ENCODE data around the gene IQGAP2. TPM values are rescaled to one million over a fixed set of nuclear protein-coding genes. Genes with fewer than 3 reads are reported as not detected.

The IQGAP2 gene
- polyA plus RNA-seq, 1 donor (not counting 4 experiments of a cell fraction or from before 2014, with no cell fraction given), result 0.14 TPM

GRCh38 chr5:76443066-76443800 is 40.1 kb downstream of the IQGAP2 start:
- no peaks in the 10 kb centered on the region for H4K20me1 ChIP-seq (ENCODE audit: control insufficient read depth, extremely low read depth, insufficient read depth, low read length)
- no peaks in the 10 kb centered on the region for H3K36me3 ChIP-seq (ENCODE audit: control insufficient read depth in 2 of 2, extremely low read depth in 1 of 2, insufficient read depth in 2 of 2, low read length in 2 of 2)
- FAIRE-seq (no peak), DNase-seq (ENCODE audit: low read depth, low spot score) (no peak)
- H3K9ac ChIP-seq (ENCODE audit: control insufficient read depth, extremely low read depth, insufficient read depth, low read length), result no peak overlapping the region
- no peak overlapping the region for H3K4me2 ChIP-seq (ENCODE audit: control insufficient read depth, extremely low read depth, insufficient read depth, low read depth, low read length)
- peaks cover 1% of the 10 kb centered on the region for H3K27me3 ChIP-seq (ENCODE audit: control insufficient read depth, extremely low read depth, insufficient read depth, low read length)
- dilution Hi-C loops (cut with MboI; ENCODE audit: extremely low pct_ligation_motif_present, low sequenced_read_pairs), result no loop called here
- H3K27ac ChIP-seq (ENCODE audit: control insufficient read depth, insufficient read depth, low read length), result no peak overlapping the region
- no peaks in the 10 kb centered on the region for H3K79me2 ChIP-seq (ENCODE audit: control insufficient read depth, insufficient read depth, low read length)
- no peaks in the 10 kb centered on the region for H3K9me1 ChIP-seq (ENCODE audit: control insufficient read depth, extremely low read depth, insufficient read depth, low read length)
- H3K4me3 ChIP-seq (ENCODE audit: control insufficient read depth in 2 of 3, extremely low read depth in 1 of 3, insufficient read depth in 2 of 3, low read depth in 1 of 3, low read length in 3 of 3), result no peak overlapping the region
- TF ChIP-seq CTCF (optimal IDR thresholded peaks at IDR 0.05 in 1 of 3, IDR thresholded peaks at IDR 0.05 in 1 of 3, conservative IDR thresholded peaks at IDR 0.05 in 1 of 3; ENCODE audit: extremely low read depth in 1 of 3, insufficient read depth in 2 of 3, low read length in 3 of 3), result no peak
- no peak for TF ChIP-seq EZH2 (IDR thresholded peaks at IDR 0.05; ENCODE audit: low read length)
- H3K9me3 ChIP-seq (ENCODE audit: control insufficient read depth, low read depth, low read length), result no peaks in the 10 kb centered on the region
- no peaks in the 10 kb centered on the region for H3K4me1 ChIP-seq (ENCODE audit: control insufficient read depth, extremely low read depth, insufficient read depth, low read length)
- no peak overlapping the region for H2AFZ ChIP-seq (ENCODE audit: control insufficient read depth, low read length)

DNA sequence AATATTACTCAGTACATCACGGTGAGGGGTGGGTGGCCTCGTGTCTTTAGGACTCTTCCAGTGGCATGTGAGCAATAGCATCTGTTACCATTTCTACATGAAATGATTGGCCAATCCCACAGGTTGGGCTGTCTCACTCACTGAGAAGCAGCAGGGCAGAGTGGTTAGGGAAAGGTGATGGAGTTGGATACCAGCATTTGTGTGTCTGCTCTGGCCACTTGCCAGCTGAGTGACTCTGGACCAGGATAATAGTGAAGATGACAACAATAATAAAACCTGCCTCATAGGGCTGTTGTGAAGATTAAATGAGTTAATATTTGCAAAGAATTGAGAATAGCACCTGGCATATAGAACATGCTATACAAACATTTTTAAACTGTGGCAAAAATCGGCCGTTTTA is 42.0 kb downstream of the IQGAP2 start:
- dilution Hi-C loops (cut with MboI; ENCODE audit: extremely low pct_ligation_motif_present, low sequenced_read_pairs), result no loop called here
- H3K4me2 ChIP-seq (ENCODE audit: control insufficient read depth, extremely low read depth, insufficient read depth, low read depth, low read length), result no peak overlapping the region
- no peak overlapping the region for H3K27ac ChIP-seq (ENCODE audit: control insufficient read depth, insufficient read depth, low read length)
- no peak for FAIRE-seq
- H3K79me2 ChIP-seq (ENCODE audit: control insufficient read depth, insufficient read depth, low read length), result no peaks in the 10 kb centered on the region
- no peak overlapping the region for H2AFZ ChIP-seq (ENCODE audit: control insufficient read depth, low read length)
- TF ChIP-seq EZH2 (IDR thresholded peaks at IDR 0.05; ENCODE audit: low read length), result no peak
- no peak for TF ChIP-seq CTCF (optimal IDR thresholded peaks at IDR 0.05 in 1 of 3, IDR thresholded peaks at IDR 0.05 in 1 of 3, conservative IDR thresholded peaks at IDR 0.05 in 1 of 3; ENCODE audit: extremely low read depth in 1 of 3, insufficient read depth in 2 of 3, low read length in 3 of 3)
- H3K4me1 ChIP-seq (ENCODE audit: control insufficient read depth, extremely low read depth, insufficient read depth, low read length), result no peaks in the 10 kb centered on the region
- H3K36me3 ChIP-seq (ENCODE audit: control insufficient read depth in 2 of 2, extremely low read depth in 1 of 2, insufficient read depth in 2 of 2, low read length in 2 of 2), result no peaks in the 10 kb centered on the region
- DNase-seq (ENCODE audit: low read depth, low spot score), result no peak
- peaks cover 5% of the 10 kb centered on the region for H3K27me3 ChIP-seq (ENCODE audit: control insufficient read depth, extremely low read depth, insufficient read depth, low read length)
- no peaks in the 10 kb centered on the region for H3K9me1 ChIP-seq (ENCODE audit: control insufficient read depth, extremely low read depth, insufficient read depth, low read length)
- H3K9me3 ChIP-seq (ENCODE audit: control insufficient read depth, low read depth, low read length), result no peaks in the 10 kb centered on the region
- H4K20me1 ChIP-seq (ENCODE audit: control insufficient read depth, extremely low read depth, insufficient read depth, low read length), result no peaks in the 10 kb centered on the region
- H3K9ac ChIP-seq (ENCODE audit: control insufficient read depth, extremely low read depth, insufficient read depth, low read length), result no peak overlapping the region
- no peak overlapping the region for H3K4me3 ChIP-seq (ENCODE audit: control insufficient read depth in 2 of 3, extremely low read depth in 1 of 3, insufficient read depth in 2 of 3, low read depth in 1 of 3, low read length in 3 of 3)

Measured in keratinocyte (primary cell).